Measurements from ENCODE around the gene CYBA.

DNA sequence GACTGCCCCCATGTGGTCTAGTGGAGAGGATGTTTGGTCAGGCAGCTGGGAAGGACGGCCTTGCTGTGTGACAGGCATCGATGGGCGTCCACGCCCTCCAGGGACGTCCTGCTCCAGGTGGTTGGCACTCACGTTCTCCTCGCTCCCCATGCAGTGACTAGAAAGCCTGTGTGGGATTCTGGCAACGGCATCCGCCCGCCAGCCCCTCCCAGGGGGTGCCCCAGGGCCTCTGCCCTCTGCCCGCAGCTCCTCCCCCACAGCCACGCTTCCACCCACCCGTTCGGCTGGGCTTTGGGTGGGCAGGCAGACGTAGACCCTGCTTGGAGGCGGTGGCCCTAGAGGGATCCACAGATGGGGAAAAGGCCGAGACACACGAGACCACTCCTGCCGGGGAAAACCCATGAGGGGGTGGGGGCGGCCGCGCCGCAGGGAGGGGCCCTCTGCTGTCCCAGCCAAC, 17.1 kb downstream of the CYBA start:
- TF ChIP-seq EZH2 (IDR thresholded peaks at IDR 0.05; ENCODE audit: borderline replicate concordance, low read length), result no peak
- TF ChIP-seq, protein P1, sequence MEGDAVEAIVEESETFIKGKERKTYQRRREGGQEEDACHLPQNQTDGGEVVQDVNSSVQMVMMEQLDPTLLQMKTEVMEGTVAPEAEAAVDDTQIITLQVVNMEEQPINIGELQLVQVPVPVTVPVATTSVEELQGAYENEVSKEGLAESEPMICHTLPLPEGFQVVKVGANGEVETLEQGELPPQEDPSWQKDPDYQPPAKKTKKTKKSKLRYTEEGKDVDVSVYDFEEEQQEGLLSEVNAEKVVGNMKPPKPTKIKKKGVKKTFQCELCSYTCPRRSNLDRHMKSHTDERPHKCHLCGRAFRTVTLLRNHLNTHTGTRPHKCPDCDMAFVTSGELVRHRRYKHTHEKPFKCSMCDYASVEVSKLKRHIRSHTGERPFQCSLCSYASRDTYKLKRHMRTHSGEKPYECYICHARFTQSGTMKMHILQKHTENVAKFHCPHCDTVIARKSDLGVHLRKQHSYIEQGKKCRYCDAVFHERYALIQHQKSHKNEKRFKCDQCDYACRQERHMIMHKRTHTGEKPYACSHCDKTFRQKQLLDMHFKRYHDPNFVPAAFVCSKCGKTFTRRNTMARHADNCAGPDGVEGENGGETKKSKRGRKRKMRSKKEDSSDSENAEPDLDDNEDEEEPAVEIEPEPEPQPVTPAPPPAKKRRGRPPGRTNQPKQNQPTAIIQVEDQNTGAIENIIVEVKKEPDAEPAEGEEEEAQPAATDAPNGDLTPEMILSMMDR (conservative IDR thresholded peaks at IDR 0.05 in 1 of 2, IDR thresholded peaks at IDR 0.05 in 1 of 2; ENCODE audit: extremely low read depth in 1 of 2, insufficient read depth in 1 of 2, low read depth in 1 of 2, low read length in 2 of 2), result peak; percentile 35 to 42

All from mammary epithelial cell (primary cell).